ENCODE measurements around the gene CACNB2. TPM values are rescaled to one million over a fixed set of nuclear protein-coding genes. Genes with fewer than 3 reads are reported as not detected.

CACNB2 gene
- total RNA-seq, 1 experiment from 2014 or later: 3.2 TPM

DNA sequence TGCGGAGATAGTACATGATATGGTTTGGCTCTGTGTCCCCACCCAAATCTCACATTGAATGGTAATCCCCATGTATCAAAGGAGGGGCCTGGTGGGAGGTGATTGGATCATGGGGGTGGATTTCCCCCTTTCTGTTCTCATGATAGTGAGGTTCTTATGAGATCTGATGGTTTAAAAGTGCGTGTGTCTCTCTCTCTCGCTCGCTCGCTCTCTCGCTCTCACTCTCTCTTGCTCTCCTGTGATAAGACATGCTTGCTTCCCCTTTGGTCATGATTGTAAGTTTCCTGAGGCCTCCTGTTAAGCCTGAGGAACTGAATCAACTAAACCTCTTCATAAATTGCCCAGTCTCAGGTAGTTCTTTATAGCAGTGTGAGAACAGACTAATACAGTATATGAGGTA lies 339.3 kb downstream of the CACNB2 start (continued):
- TF ChIP-seq, protein P1, sequence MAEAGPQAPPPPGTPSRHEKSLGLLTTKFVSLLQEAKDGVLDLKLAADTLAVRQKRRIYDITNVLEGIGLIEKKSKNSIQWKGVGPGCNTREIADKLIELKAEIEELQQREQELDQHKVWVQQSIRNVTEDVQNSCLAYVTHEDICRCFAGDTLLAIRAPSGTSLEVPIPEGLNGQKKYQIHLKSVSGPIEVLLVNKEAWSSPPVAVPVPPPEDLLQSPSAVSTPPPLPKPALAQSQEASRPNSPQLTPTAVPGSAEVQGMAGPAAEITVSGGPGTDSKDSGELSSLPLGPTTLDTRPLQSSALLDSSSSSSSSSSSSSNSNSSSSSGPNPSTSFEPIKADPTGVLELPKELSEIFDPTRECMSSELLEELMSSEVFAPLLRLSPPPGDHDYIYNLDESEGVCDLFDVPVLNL (CRISPR knock-in tag; IDR thresholded peaks at IDR 0.05; ENCODE audit: borderline replicate concordance, low read depth): no peak
- TF ChIP-seq SMAD4 (CRISPR knock-in tag; IDR thresholded peaks at IDR 0.05) (no peak), JUN (CRISPR knock-in tag; IDR thresholded peaks at IDR 0.05) (no peak), GABPB1 (CRISPR knock-in tag; IDR thresholded peaks at IDR 0.05) (no peak), ETV6 (CRISPR knock-in tag; IDR thresholded peaks at IDR 0.05) (no peak)

DNA sequence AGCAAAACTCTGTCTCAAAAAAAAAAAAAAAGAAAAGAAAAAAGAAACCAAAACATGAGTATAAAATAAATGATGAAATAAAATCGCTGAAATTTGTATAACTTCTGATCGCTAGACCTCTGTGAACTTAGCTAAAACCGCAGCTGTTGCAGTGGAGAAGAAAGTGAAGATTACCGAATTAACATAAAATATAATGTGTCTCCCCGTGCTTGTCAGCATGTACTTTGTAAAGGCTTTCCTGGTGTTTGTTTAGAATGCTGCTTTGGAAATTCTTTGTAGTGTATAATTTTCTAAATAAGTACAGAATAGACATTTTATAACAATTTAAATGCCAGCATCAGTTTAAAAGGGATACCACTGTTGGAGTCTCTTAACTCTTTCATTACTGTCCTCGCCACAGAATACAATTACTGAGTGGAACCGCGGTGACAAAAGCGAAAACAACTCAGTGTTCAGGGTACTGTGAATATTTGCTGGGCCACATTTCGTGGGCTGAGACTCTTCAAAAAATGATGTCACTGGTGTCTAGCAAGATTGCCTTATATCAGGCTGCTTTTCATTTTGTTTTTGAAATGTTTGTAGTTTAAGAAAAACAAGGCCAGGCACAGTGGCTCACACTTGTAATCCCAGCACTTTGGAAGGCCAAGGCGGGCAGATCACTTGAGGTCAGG lies 343.4 kb downstream of the CACNB2 start:
- Mint-ChIP-seq H3K27ac (no peak overlapping the region), H3K36me3 (no peaks in the 10 kb centered on the region), H3K4me1 (peaks cover under 1% of the 10 kb centered on the region), H3K9me3 (no peaks in the 10 kb centered on the region), H3K4me3 (no peak overlapping the region), H3K27me3 (ENCODE audit: low read depth) (no peaks in the 10 kb centered on the region)
- DNase-seq (ENCODE audit: low spot score) (no peak), ATAC-seq (no peak)
- ChIA-PET POLR2A (no interaction called here), CTCF (no interaction called here)
- TF ChIP-seq FOXP1 (CRISPR knock-in tag; IDR thresholded peaks at IDR 0.05; ENCODE audit: borderline replicate concordance) (no peak), ZNF263 (CRISPR knock-in tag; IDR thresholded peaks at IDR 0.05; ENCODE audit: low read depth) (no peak)

DNA sequence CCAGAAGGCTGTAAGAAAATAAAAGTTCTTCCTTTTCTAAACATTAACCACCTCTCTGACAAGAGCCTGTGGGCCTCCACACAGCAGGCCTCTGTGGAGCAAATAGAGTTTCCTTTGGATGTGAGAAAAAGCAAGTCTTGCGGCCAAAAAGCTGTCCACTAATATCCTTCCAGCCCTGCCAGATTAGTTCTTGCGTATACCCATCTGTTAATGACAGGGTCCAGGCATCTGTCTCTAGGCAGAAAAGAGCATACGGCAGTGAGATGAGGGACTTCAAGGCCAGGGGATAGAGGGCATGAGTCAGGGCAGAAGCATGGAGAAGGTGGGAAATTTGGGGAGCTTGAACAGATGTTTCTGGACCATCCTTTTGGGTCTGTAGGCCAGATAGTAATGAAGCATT lies 346.2 kb downstream of the CACNB2 start:
- TF ChIP-seq TEAD1 (CRISPR knock-in tag; IDR thresholded peaks at IDR 0.05) (no peak), ATF1 (CRISPR knock-in tag; IDR thresholded peaks at IDR 0.05) (no peak), ZNF263 (CRISPR knock-in tag; IDR thresholded peaks at IDR 0.05; ENCODE audit: low read depth) (no peak), ZNF138 (CRISPR knock-in tag; conservative IDR thresholded peaks at IDR 0.05) (no peak), NFE2L1 (CRISPR knock-in tag; IDR thresholded peaks at IDR 0.05) (no peak), HMGA2 (CRISPR knock-in tag; IDR thresholded peaks at IDR 0.05) (no peak), GTF2I (CRISPR knock-in tag; conservative IDR thresholded peaks at IDR 0.05) (no peak), GRHL2 (CRISPR knock-in tag; IDR thresholded peaks at IDR 0.05; ENCODE audit: insufficient replicate concordance, severe bottlenecking) (no peak), ZBTB21 (CRISPR knock-in tag; IDR thresholded peaks at IDR 0.05; ENCODE audit: borderline replicate concordance) (no peak), ZNF219 (CRISPR knock-in tag; IDR thresholded peaks at IDR 0.05; ENCODE audit: borderline replicate concordance) (no peak), CREM (CRISPR knock-in tag; IDR thresholded peaks at IDR 0.05) (no peak), SMAD3 (CRISPR knock-in tag; IDR thresholded peaks at IDR 0.05; ENCODE audit: borderline replicate concordance) (no peak)
- TF ChIP-seq, protein P2, sequence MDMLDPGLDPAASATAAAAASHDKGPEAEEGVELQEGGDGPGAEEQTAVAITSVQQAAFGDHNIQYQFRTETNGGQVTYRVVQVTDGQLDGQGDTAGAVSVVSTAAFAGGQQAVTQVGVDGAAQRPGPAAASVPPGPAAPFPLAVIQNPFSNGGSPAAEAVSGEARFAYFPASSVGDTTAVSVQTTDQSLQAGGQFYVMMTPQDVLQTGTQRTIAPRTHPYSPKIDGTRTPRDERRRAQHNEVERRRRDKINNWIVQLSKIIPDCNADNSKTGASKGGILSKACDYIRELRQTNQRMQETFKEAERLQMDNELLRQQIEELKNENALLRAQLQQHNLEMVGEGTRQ (CRISPR knock-in tag; IDR thresholded peaks at IDR 0.05): no peak
- TF ChIP-seq, protein P3, sequence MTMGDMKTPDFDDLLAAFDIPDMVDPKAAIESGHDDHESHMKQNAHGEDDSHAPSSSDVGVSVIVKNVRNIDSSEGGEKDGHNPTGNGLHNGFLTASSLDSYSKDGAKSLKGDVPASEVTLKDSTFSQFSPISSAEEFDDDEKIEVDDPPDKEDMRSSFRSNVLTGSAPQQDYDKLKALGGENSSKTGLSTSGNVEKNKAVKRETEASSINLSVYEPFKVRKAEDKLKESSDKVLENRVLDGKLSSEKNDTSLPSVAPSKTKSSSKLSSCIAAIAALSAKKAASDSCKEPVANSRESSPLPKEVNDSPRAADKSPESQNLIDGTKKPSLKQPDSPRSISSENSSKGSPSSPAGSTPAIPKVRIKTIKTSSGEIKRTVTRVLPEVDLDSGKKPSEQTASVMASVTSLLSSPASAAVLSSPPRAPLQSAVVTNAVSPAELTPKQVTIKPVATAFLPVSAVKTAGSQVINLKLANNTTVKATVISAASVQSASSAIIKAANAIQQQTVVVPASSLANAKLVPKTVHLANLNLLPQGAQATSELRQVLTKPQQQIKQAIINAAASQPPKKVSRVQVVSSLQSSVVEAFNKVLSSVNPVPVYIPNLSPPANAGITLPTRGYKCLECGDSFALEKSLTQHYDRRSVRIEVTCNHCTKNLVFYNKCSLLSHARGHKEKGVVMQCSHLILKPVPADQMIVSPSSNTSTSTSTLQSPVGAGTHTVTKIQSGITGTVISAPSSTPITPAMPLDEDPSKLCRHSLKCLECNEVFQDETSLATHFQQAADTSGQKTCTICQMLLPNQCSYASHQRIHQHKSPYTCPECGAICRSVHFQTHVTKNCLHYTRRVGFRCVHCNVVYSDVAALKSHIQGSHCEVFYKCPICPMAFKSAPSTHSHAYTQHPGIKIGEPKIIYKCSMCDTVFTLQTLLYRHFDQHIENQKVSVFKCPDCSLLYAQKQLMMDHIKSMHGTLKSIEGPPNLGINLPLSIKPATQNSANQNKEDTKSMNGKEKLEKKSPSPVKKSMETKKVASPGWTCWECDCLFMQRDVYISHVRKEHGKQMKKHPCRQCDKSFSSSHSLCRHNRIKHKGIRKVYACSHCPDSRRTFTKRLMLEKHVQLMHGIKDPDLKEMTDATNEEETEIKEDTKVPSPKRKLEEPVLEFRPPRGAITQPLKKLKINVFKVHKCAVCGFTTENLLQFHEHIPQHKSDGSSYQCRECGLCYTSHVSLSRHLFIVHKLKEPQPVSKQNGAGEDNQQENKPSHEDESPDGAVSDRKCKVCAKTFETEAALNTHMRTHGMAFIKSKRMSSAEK (CRISPR knock-in tag; IDR thresholded peaks at IDR 0.05; ENCODE audit: borderline replicate concordance): no peak
- Mint-ChIP-seq H3K27me3 (ENCODE audit: low read depth) (no peaks in the 10 kb centered on the region), H3K27ac (no peak overlapping the region), H3K36me3 (no peaks in the 10 kb centered on the region), H3K4me1 (no peaks in the 10 kb centered on the region), H3K4me3 (no peak overlapping the region), H3K9me3 (no peaks in the 10 kb centered on the region)
- ChIA-PET POLR2A (no interaction called here), CTCF (no interaction called here)
- DNase-seq (ENCODE audit: low spot score) (no peak), ATAC-seq (no peak)
